T follicular helper cell (primary cell): ENCODE measurements around the gene LRRC45.
A peak's percentile ranks its signal among the peaks of the same experiment; 100 is the strongest.

Experiments
- DNase-seq: peaks from one replicate; pipeline ENCODE4 v3.0.0-alpha.2; 2020; ENCODE audit warnings: low read depth

Gene LRRC45

GRCh38 chr17:82018989-82019689 lies 4.0 kb upstream of the LRRC45 start:
- DNase-seq: no peak

- peak; percentile 42 for DNase-seq
Measured at GRCh38 chr17:82019690-82020571, 3.2 kb upstream of the LRRC45 start.

- no peak for DNase-seq
Measured at GRCh38 chr17:82020572-82021106, 2.5 kb upstream of the LRRC45 start.

GRCh38 chr17:82021107-82021899 lies 1.8 kb upstream of the LRRC45 start:
- DNase-seq: peak; percentile 45

- DNase-seq: no peak
Measured at GRCh38 chr17:82021900-82022309, 1.2 kb upstream of the LRRC45 start.

- DNase-seq: no peak
Measured at GRCh38 chr17:82022310-82022980, 660 bp upstream of the LRRC45 start, which contains the start of gene CENPX. TSS of gene CENPX (minus strand) at chr17:82022878. CDS start at chr17:82022861, 17 bp downstream.

- no peak for DNase-seq
Measured at GRCh38 chr17:82023447-82024241, 539 bp downstream of the LRRC45 start.

GRCh38 chr17:82024859-82025258 lies 1.8 kb downstream of the LRRC45 start:
- no peak for DNase-seq

GRCh38 chr17:82025401-82026107 lies 2.4 kb downstream of the LRRC45 start:
- no peak for DNase-seq

- DNase-seq: no peak
Measured at GRCh38 chr17:82028246-82028645, 5.1 kb downstream of the LRRC45 start.

GRCh38 chr17:82028966-82029365 lies 5.9 kb downstream of the LRRC45 start:
- DNase-seq: no peak

- DNase-seq: no peak
Measured at GRCh38 chr17:82029391-82029790, 6.3 kb downstream of the LRRC45 start.

GRCh38 chr17:82029990-82030469 lies 6.9 kb downstream of the LRRC45 start:
- DNase-seq: no peak

GRCh38 chr17:82030470-82031302 lies 7.6 kb downstream of the LRRC45 start:
- DNase-seq: peak; percentile 75

- no peak for DNase-seq
Measured at GRCh38 chr17:82031303-82031884, 8.3 kb downstream of the LRRC45 start, which contains the start of gene RAC3. TSS of gene RAC3 (plus strand) at chr17:82031678. CDS start at chr17:82031762, 84 bp downstream.

- no peak for DNase-seq
Measured at GRCh38 chr17:82031885-82032627, 9.0 kb downstream of the LRRC45 start.

GRCh38 chr17:82033359-82034085 lies 10.4 kb downstream of the LRRC45 start:
- DNase-seq: no peak
